ENCODE results near the gene CA5A. TPM values are rescaled to one million over a fixed set of nuclear protein-coding genes. Genes with fewer than 3 reads are reported as not detected.

Gene CA5A
- total and polyA plus RNA-seq, 9 of the 15 experiments (the other 6 are each of a cell fraction or from before 2014, with no cell fraction given) = not detected

- no peaks in the 10 kb centered on the region for H3K27me3 ChIP-seq (ENCODE audit: control insufficient read depth in 2 of 2, insufficient read depth in 2 of 2, low read length in 2 of 2)
- H3K4me2 ChIP-seq (ENCODE audit: insufficient read depth, low read length) = no peak overlapping the region
- DNase-seq (ENCODE audit: extremely low read depth in 1 of 4, low spot score in 3 of 4) = no peak
- no peak for ATAC-seq
- H3K27ac ChIP-seq (ENCODE audit: extremely low read depth, low read depth, low read length) = no peak overlapping the region
- H3K36me3 ChIP-seq (ENCODE audit: control insufficient read depth, insufficient read depth, low read length) = no peaks in the 10 kb centered on the region; the same call in 2 of the 3 replicates
- in situ Hi-C loops (cut with MboI) (no loop called here), intact Hi-C loops (cut with micrococcal nuclease) (no loop called here)
- H3K4me1 ChIP-seq (replicated peaks in 1 of 2; ENCODE audit: control insufficient read depth in 2 of 2, insufficient read depth in 2 of 2, low read length in 2 of 2) = no peaks in the 10 kb centered on the region
- BruUV-seq (replicated peaks) = no TSS peak
- H3K9me1 ChIP-seq (ENCODE audit: control insufficient read depth, insufficient read depth, low read length) = no peaks in the 10 kb centered on the region
- H3K9me3 ChIP-seq (replicated peaks; ENCODE audit: control insufficient read depth, insufficient read depth, low read depth, low read length) = no peaks in the 10 kb centered on the region
- TF ChIP-seq HLTF (IDR thresholded peaks at IDR 0.05) = no peak
- no peak for TF ChIP-seq FOXJ2 (tag; IDR thresholded peaks at IDR 0.05)
- TF ChIP-seq ETS2 (tag; IDR thresholded peaks at IDR 0.05; ENCODE audit: borderline replicate concordance, poor library complexity, severe bottlenecking) = no peak
- TF ChIP-seq ZNF121 (CRISPR knock-in tag; conservative IDR thresholded peaks at IDR 0.05) = no peak
- TF ChIP-seq TAF9B (IDR thresholded peaks at IDR 0.05; ENCODE audit: partially characterized antibody) = no peak
- TF ChIP-seq, protein P1, sequence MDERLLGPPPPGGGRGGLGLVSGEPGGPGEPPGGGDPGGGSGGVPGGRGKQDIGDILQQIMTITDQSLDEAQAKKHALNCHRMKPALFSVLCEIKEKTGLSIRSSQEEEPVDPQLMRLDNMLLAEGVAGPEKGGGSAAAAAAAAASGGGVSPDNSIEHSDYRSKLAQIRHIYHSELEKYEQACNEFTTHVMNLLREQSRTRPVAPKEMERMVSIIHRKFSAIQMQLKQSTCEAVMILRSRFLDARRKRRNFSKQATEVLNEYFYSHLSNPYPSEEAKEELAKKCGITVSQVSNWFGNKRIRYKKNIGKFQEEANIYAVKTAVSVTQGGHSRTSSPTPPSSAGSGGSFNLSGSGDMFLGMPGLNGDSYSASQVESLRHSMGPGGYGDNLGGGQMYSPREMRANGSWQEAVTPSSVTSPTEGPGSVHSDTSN (CRISPR knock-in tag; IDR thresholded peaks at IDR 0.05; ENCODE audit: low read depth) = no peak
- TF ChIP-seq, protein P1 (tag; conservative IDR thresholded peaks at IDR 0.05; ENCODE audit: low read depth) = no peak
- H3K79me2 ChIP-seq (ENCODE audit: control insufficient read depth, insufficient read depth, low read length) = peaks cover 28% of the 10 kb centered on the region; the same call in 2 of the 3 replicates
- no peak overlapping the region for H2AFZ ChIP-seq (ENCODE audit: low read depth, low read length)
- ChIA-PET CTCF (ENCODE audit: low intra/inter-chr PET ratio) (no interaction called here), POLR2A (no interaction called here)
- FAIRE-seq = no peak
- 89% methylated on average over 3 of the region's 3 CpGs for WGBS (ENCODE audit: insufficient coverage, low coverage, missing lambda C conversion rate)
- no peaks in the 10 kb centered on the region for H4K20me1 ChIP-seq (replicated peaks; ENCODE audit: control insufficient read depth, insufficient read depth, low read length)
- no peak overlapping the region for H3K4me3 ChIP-seq
- no peak overlapping the region for H3K9ac ChIP-seq (ENCODE audit: insufficient read depth in 1 of 2, low read depth in 2 of 2, low read length in 2 of 2)
These were observed 37.4 kb upstream of the CA5A start for GRCh38 chr16:87973717-87974116.

Data from K562 (cell line).